Memory B cell (primary cell): ENCODE measurements around the gene RHOT1.
"Not testable (repeated sequence)": the region's sequence is repeated elsewhere in the genome, so short reads cannot be mapped to it uniquely, and the experiment has no call there.

Source experiments
- ATAC-seq: fragments of 150-1000 bp; cut with Tn5 transposase; 2 replicates; pipeline ENCODE4 v1.10.0; 2021; ENCODE audit warnings: low read depth, mild to moderate bottlenecking, moderate library complexity
- DNase-seq, 2 donors: peaks; one replicate each; pipeline ENCODE4 v3.0.0; 2022; ENCODE audit warnings: low spot score in 2 of 2
- H3K27ac Mint-ChIP-seq: one replicate; pipeline ENCODE4 v1.8.0; 2022; ENCODE audit warnings: mild to moderate bottlenecking, moderate library complexity, mixed read lengths
- H3K27me3 Mint-ChIP-seq: one replicate; pipeline ENCODE4 v1.8.0; 2022; ENCODE audit warnings: mixed read lengths
- H3K36me3 Mint-ChIP-seq: one replicate; pipeline ENCODE4 v1.8.0; 2022; ENCODE audit warnings: mild to moderate bottlenecking, mixed read lengths
- H3K4me1 Mint-ChIP-seq: one replicate; pipeline ENCODE4 v1.8.0; 2022; ENCODE audit warnings: mixed read lengths
- H3K4me3 Mint-ChIP-seq: one replicate; pipeline ENCODE4 v1.8.0; 2022; ENCODE audit warnings: mild to moderate bottlenecking, moderate library complexity, mixed read lengths
- H3K9me3 Mint-ChIP-seq: one replicate; pipeline ENCODE4 v1.8.0; 2022; ENCODE audit warnings: mixed read lengths

RHOT1 gene

GRCh38 chr17:32253117-32253611, 110.9 kb downstream of the RHOT1 start:
- Mint-ChIP-seq H3K9me3 (no peaks in the 10 kb centered on the region), H3K36me3 (peaks cover 1% of the 10 kb centered on the region), H3K4me3 (no peak overlapping the region), H3K4me1 (no peaks in the 10 kb centered on the region), H3K27me3 (peaks cover 8% of the 10 kb centered on the region), H3K27ac (no peak overlapping the region)
- DNase-seq (peak; percentile 49 to 64), ATAC-seq (peak; percentile 86)

GRCh38 chr17:32256012-32256700, 113.9 kb downstream of the RHOT1 start:
- peaks cover 1% of the 10 kb centered on the region for H3K36me3 Mint-ChIP-seq
- no peak overlapping the region for H3K4me3 Mint-ChIP-seq
- H3K9me3 Mint-ChIP-seq = no peaks in the 10 kb centered on the region
- no peak for ATAC-seq
- peaks cover 18% of the 10 kb centered on the region for H3K27me3 Mint-ChIP-seq
- DNase-seq = no peak
- no peak overlapping the region for H3K27ac Mint-ChIP-seq
- no peaks in the 10 kb centered on the region for H3K4me1 Mint-ChIP-seq

GRCh38 chr17:32256701-32257019, 114.4 kb downstream of the RHOT1 start:
- peak; percentile 56 for ATAC-seq
- no peak overlapping the region for H3K4me3 Mint-ChIP-seq
- no peak for DNase-seq
- H3K9me3 Mint-ChIP-seq = no peaks in the 10 kb centered on the region
- H3K27ac Mint-ChIP-seq = no peak overlapping the region
- peaks cover 18% of the 10 kb centered on the region for H3K27me3 Mint-ChIP-seq
- H3K4me1 Mint-ChIP-seq = no peaks in the 10 kb centered on the region
- H3K36me3 Mint-ChIP-seq = peaks cover 1% of the 10 kb centered on the region

DNA sequence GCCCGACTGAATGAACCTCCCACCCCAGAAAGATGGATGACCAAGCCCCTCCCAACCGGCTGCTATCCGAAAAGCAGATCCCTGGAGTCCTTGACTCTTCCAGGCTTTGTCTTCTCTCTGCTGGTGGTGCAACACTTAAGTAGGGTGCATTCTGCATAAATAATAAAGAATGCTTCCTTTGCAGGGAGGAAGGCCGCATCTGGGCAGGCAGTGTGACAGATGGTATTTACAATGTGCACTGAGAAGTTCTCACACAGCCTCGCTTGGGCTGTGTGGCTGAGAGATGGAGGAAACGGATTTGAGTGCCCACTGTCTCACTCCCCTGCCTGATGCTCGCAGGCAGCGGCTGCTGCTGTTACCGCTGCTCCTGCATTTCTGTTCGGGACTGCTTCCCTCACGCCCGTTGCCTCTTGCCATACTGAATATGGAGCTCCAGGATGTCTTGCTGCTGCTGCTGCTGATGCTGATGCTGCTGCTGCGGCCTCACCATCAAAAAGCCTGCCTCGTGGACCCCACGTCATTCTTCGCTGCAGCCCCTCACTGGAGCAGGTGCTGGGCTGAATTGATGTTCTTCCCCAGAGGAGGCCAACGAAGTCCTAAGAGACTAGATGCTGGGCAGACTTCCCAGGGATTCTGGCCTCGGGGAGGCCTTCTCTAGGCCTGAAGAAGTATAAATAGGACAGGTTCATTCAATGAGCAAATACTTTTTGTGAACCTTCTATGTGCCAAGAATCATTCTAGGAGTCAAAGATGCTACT, 116.3 kb downstream of the RHOT1 start:
- ATAC-seq (no peak), DNase-seq (no peak)
- H3K36me3 Mint-ChIP-seq = no peaks in the 10 kb centered on the region
- no peaks in the 10 kb centered on the region for H3K4me1 Mint-ChIP-seq
- peaks cover 24% of the 10 kb centered on the region for H3K27me3 Mint-ChIP-seq
- H3K4me3 Mint-ChIP-seq = no peak overlapping the region
- no peak overlapping the region for H3K27ac Mint-ChIP-seq
- no peaks in the 10 kb centered on the region for H3K9me3 Mint-ChIP-seq

DNA sequence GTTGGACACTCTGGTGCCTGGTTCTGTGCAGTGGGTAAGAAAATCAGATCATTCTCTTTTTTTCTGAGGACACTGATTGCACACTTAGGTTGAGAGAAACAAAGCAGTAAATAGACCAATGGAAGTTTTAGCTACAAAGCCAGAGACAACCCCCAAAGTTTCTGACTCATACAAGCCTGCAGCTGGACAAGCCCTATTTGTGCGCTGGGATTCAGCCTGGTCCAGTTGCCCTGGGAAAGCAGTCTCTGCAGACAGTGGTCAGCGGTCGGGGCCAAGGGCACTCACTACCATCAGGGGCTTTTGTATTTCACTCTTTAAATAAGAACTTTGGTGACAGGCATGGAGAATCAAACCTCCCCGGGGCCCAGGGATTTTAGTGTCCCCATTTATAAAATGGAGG, 117.3 kb downstream of the RHOT1 start:
- H3K27me3 Mint-ChIP-seq = peaks cover 30% of the 10 kb centered on the region
- no peak for DNase-seq

DNA sequence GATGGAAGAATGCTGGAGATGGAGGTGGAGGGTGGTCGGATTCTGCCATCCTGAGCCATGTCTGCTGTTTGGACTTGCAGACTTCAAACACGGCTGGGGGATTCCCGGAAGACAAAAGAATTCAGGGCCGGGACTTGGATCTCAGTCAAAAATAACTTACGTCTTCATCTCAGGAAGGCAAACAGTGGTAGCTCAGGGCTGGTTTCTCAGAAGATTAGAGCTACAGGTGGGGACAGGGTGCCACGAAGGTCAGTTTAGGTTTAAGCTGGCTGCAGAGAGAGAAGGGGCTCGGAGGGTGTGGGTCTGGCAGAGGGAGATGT, 119.1 kb downstream of the RHOT1 start:
- H3K27ac Mint-ChIP-seq = no peak overlapping the region
- DNase-seq (no peak), ATAC-seq (no peak)
- H3K9me3 Mint-ChIP-seq = no peaks in the 10 kb centered on the region
- H3K27me3 Mint-ChIP-seq = peaks cover 30% of the 10 kb centered on the region
- H3K4me1 Mint-ChIP-seq = peaks cover 6% of the 10 kb centered on the region
- H3K36me3 Mint-ChIP-seq = no peaks in the 10 kb centered on the region
- no peak overlapping the region for H3K4me3 Mint-ChIP-seq

More for the DNA sequence above, 117.3 kb downstream of the RHOT1 start:
- no peak for ATAC-seq
- Mint-ChIP-seq H3K4me3 (no peak overlapping the region), H3K4me1 (peaks cover under 1% of the 10 kb centered on the region), H3K27ac (no peak overlapping the region), H3K36me3 (no peaks in the 10 kb centered on the region), H3K9me3 (no peaks in the 10 kb centered on the region)

DNA sequence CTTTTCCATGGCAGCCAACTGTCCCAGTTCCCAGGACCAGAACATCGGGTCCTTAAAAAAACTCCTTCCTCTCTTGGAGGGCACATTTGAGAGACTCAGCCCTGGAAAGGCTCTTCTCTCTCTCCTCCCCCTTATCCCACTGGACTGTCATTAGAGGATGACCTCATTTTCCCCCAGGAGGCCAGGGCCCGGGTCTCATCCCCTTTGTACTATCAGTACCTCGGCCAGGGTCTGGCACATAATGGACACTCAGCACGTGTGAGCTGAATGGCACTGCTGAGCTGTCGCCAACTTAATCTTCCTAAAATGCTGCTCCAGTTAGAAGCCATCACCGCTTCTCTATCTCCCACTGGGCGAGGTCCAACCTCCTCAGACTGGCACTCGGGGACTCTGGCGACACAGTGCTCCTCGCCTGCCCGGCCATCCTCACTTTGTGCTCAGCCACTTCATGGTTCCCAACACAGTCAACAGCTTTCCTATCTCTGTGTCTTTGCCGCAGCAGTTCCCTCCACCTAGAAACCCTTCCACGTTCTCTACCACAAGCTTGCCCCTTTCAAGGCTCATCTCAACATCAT, 119.7 kb downstream of the RHOT1 start:
- Mint-ChIP-seq H3K9me3 (no peaks in the 10 kb centered on the region), H3K27ac (no peak overlapping the region), H3K4me3 (no peak overlapping the region), H3K36me3 (no peaks in the 10 kb centered on the region), H3K4me1 (peaks cover 8% of the 10 kb centered on the region), H3K27me3 (peaks cover 32% of the 10 kb centered on the region)
- ATAC-seq (no peak), DNase-seq (no peak)

DNA sequence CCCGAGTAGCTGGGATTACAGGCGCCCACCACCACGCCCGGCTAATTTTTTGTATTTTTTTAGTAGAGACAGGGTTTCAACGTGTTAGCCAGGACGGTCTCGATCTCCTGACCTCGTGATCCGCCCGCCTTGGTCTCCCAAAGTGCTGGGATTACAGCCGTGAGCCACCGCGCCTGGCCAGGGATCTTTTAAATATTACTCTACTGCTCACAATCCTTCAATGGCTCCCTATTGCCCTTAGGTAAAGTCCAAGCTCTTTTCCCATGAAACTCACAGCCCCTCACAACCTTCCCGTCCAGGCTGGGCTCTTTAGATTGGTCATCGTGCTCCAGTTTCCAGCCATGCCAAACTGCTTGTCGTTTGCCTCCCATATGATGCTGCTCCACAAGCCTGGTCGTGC, 121.2 kb downstream of the RHOT1 start:
- H3K27ac Mint-ChIP-seq, H3K4me3 Mint-ChIP-seq, DNase-seq, H3K36me3 Mint-ChIP-seq, ATAC-seq, H3K9me3 Mint-ChIP-seq: not testable (repeated sequence)
- H3K27me3 Mint-ChIP-seq = peaks cover 36% of the 10 kb centered on the region
- peaks cover 15% of the 10 kb centered on the region for H3K4me1 Mint-ChIP-seq

DNA sequence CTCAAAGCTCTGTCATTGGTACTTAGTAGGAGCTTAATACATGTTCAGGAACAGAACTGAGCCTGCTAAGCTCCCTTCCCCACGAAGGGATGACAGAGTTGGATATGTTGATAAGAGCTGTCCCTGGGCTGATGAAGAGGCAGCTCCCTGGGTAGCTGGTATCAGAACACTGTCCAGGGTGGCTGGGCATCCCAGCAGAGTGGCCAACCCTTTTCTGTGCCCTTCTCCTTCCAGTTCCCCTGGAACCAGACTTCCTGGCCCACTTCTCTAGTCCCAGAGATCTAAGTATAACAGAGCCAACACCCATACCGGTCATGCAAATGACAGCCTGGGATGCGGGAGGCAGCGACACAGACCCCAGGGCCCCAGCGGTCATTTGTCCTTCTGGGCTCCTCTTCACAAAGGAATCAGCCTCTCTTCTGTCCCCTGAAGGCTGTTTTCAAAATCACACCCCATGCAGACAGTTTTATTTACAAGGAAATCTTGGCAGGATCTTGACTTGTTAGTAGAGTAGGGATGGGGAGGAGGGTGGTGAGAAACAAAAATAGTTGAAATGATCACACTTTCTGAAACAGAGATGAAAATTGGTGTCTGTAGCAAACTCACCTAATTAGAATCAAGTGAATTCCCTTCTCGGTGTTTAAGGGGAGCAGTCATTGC, 122.0 kb downstream of the RHOT1 start:
- Mint-ChIP-seq H3K4me1 (peaks cover 15% of the 10 kb centered on the region), H3K9me3 (no peaks in the 10 kb centered on the region), H3K27ac (no peak overlapping the region), H3K4me3 (peak overlapping the region; percentile 45), H3K27me3 (peaks cover 38% of the 10 kb centered on the region), H3K36me3 (no peaks in the 10 kb centered on the region)
- DNase-seq (no peak), ATAC-seq (no peak)

DNA sequence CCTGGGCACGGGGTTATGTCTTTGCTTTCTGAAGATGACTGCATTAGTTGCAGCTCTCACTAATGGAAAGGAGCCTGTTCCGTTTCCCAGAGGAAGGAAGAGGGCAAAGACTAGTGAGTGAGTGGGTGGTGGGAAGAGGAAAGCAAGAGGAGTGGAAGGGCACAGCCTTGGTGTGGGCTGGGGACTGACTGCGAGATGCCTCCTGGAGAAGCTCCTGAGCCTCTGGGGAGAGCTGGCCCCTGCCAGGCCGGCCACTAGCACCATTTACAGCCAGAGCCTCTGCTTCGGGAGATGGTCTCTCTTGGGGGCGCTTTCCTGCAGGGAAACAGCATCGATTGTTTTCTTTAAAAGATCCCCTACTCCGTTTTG, 122.5 kb downstream of the RHOT1 start:
- H3K27ac Mint-ChIP-seq = no peak overlapping the region
- peak overlapping the region; percentile 45 for H3K4me3 Mint-ChIP-seq
- no peak for ATAC-seq
- peaks cover 15% of the 10 kb centered on the region for H3K4me1 Mint-ChIP-seq
- peaks cover 39% of the 10 kb centered on the region for H3K27me3 Mint-ChIP-seq
- H3K36me3 Mint-ChIP-seq = no peaks in the 10 kb centered on the region
- no peak for DNase-seq
- no peaks in the 10 kb centered on the region for H3K9me3 Mint-ChIP-seq

GRCh38 chr17:32265192-32265923, 123.1 kb downstream of the RHOT1 start, which contains the start of gene RHBDL3:
TSS of gene RHBDL3 (plus strand) at chr17:32265832. CDS start at chr17:32266190, 358 bp downstream.
- H3K27me3 Mint-ChIP-seq = peaks cover 38% of the 10 kb centered on the region
- peak; percentile 45 for ATAC-seq
- H3K9me3 Mint-ChIP-seq = no peaks in the 10 kb centered on the region
- peak within 1 kb of the TSS; percentile 81 for H3K4me3 Mint-ChIP-seq
- no peak within 1 kb of the TSS for H3K27ac Mint-ChIP-seq
- H3K4me1 Mint-ChIP-seq = peaks cover 15% of the 10 kb centered on the region
- H3K36me3 Mint-ChIP-seq = no peaks in the 10 kb centered on the region
- DNase-seq = peak in 1 of 2 donors; percentile 26

GRCh38 chr17:32266051-32266388, 123.7 kb downstream of the RHOT1 start:
- ATAC-seq = peak; percentile 24
- Mint-ChIP-seq H3K9me3 (no peaks in the 10 kb centered on the region), H3K4me1 (peaks cover 15% of the 10 kb centered on the region), H3K36me3 (no peaks in the 10 kb centered on the region), H3K4me3 (no peak overlapping the region), H3K27ac (no peak overlapping the region), H3K27me3 (peaks cover 41% of the 10 kb centered on the region)
- peak in 1 of 2 donors; percentile 23 for DNase-seq

DNA sequence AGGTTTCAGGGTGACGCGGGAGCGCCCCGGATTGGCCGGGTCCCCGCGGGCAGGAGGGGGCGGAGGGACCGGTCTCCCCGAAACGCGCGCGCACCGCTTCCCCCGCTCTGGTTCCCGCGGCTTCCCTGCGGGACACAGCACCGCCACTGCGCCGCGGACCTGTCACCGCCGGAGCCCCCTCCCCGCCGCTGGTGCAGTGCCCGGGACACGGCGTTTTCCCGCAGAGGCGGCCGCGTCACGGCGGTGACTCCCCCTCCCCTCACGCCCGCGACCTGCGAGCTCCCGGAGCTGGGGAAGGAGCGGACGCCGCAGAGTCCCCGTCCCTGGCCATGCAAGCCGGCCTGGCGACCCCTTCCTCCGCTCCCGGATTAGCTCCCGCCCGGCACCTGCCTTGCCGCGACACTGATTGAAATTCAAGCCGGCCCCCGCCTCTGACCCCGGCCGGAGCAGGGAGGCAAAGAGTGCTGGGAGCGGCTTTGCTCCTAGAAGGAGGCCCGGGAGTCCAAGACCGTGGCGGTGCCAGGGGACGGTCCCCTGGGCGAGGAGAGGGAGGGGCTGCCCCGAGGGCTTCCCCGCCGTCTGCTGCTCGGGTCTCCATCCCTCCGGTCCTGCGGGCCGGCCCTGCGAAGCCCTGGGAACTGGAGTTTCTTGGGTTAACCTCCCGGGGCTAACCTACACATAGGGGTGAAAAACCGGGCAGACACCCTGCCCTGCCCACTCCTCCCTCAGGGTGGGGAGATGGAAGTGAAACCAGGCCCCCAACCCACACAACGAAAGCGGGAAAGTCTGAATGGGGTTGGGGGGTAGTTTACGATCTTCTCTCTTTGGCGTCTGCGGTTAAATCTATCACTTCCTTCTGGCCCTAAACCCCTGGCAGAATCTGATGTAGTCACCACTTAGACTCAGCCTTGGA, 124.3 kb downstream of the RHOT1 start:
- Mint-ChIP-seq H3K4me1 (peaks cover 15% of the 10 kb centered on the region), H3K9me3 (no peaks in the 10 kb centered on the region), H3K36me3 (no peaks in the 10 kb centered on the region), H3K27me3 (peaks cover 44% of the 10 kb centered on the region), H3K4me3 (peak overlapping the region; percentile 81), H3K27ac (no peak overlapping the region)
- ATAC-seq (peak; percentile 48), DNase-seq (peak in 1 of 2 donors; percentile 39)
